IPS DF 4.7 (cell line): ENCODE data around the gene ARID4B.
A peak's percentile ranks its signal among the peaks of the same experiment; 100 is the strongest.
"Not testable (repeated sequence)": the region's sequence is repeated elsewhere in the genome, so short reads cannot be mapped to it uniquely, and the experiment has no call there.

Source experiments
- DNase-seq: peaks from one replicate; pipeline ENCODE4 v3.0.0-alpha.2; 2013; ENCODE audit warnings: low spot score; ENCODE audit errors: extremely low read depth

The ARID4B gene

GRCh38 chr1:235226933-235227332 lies 101.0 kb downstream of the ARID4B start:
- DNase-seq, result no peak

- no peak for DNase-seq
Observed at GRCh38 chr1:235225299-235225698, 102.7 kb downstream of the ARID4B start.

- no peak for DNase-seq
Observed at GRCh38 chr1:235221653-235222375, 106.2 kb downstream of the ARID4B start.

DNA sequence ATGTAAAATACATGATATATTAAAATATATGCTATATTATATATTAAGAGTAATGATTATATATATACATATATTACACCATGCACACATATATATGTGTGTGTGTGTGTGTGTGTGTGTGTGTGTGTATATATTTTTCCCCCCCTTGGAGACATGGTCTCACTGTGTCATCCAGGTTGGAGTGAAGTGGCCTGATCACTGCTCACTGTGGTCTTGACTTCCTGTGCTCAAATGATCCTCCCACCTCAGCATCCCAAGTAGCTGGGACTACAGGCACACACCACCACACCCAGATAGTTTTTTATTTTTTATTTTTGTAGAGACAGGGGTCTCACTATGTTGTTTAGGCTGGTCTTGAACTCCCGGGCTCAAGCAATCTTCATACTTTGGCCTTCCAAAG lies 112.5 kb downstream of the ARID4B start:
- DNase-seq, result no peak

- DNase-seq, result not testable (repeated sequence)
Observed at GRCh38 chr1:235214962-235215361, 113.0 kb downstream of the ARID4B start.

DNA sequence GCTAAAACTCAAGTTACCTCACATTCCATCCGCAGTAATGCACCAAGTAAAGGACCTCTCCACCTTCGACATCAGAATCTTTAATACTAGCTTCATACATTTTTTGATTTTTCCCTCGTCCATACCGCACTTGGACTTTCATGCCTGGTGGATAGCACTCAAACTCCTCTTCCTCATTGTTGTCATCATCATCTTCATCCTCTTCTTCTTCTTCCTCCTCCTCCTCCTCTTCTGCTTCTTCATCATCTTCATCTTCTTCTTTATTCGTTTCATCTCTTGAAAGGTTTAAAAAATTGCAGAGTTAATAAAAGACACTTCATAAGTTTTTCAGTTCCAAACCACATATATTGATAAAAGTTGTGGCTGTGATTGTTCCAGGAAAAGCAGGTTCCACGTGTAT lies 114.2 kb downstream of the ARID4B start:
- no peak for DNase-seq

- DNase-seq, result no peak
Observed at GRCh38 chr1:235211517-235211916, 116.5 kb downstream of the ARID4B start.

DNA sequence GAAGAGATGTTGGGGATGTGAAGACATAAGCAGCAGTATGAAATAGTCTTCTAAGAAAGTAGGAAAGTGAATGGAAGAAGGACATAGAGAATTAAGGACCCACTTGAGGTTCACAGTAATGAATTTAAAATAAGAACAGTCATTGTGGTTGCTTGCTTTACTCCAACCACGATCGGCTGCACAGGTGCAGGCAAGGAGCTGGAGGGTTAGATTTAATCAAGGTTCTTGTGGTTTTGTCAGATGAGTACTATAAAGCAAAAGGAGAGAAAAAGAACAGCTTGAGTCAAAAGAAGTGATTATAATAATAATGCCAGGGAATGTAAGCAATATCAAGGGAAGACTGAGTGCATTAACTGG lies 120.8 kb downstream of the ARID4B start:
- no peak for DNase-seq

GRCh38 chr1:235206533-235207208 lies 121.3 kb downstream of the ARID4B start:
- no peak for DNase-seq

DNA sequence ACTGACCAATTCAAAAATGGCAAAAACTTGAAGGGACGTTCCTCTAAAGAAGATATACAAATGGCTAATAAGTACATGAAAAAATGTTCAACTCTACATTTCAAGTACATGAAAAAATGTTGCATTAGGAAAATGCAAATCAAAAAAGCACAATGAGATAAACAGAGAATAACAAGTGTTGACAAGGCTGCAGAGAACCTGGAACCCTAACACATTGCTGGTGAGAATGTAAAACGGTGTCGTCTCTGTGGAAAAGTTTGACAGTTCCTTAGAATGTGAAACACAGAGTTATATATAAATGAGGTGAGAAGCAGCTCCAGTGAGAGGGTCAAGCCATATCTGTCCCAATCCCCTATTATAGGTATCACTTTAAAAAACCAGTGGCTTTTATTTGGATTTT lies 122.3 kb downstream of the ARID4B start:
- no peak for DNase-seq

- no peak for DNase-seq
Observed at GRCh38 chr1:235203428-235203827, 124.6 kb downstream of the ARID4B start.

DNA sequence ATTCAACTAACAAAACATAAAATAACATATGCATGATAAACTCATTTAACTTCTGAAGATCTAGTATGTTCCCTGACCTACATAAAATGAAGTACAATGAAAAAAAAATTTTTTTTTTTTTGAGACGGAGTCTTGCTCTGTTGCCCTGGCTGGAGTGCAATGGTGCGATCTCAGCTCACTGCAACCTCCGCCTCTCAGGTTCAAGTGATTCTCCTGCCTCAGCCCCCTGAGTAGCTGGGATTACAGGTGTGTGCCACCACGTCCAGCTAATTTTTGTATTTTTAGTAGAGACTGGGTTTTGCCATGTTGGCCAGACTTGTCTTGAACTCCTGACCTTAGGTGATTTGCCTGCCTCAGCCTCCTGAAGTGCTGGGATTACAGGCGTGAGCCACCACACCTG lies 125.5 kb downstream of the ARID4B start:
- DNase-seq, result not testable (repeated sequence)

GRCh38 chr1:235199441-235199840 lies 128.5 kb downstream of the ARID4B start:
- DNase-seq, result peak; percentile 72

- DNase-seq, result no peak
Observed at GRCh38 chr1:235190431-235190830, 137.5 kb downstream of the ARID4B start.

DNA sequence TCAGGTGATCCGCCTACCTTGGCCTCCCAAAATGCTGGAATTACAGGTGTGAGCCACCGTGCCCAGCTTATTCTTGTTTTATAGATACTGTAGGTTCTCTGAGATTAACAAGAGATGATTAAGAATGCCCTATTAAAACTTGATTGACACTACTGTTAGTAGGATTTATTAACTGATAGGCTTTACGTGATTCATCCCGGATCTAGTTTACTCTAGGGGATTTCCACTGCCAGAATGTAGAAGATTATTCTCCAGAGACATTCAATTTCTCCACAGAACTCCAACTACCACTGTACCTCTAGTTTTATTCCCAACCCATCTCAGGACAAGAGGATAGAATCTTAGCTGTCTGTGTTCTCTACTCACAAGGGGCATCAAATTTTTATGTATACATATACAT lies 140.7 kb downstream of the ARID4B start:
- no peak for DNase-seq

DNA sequence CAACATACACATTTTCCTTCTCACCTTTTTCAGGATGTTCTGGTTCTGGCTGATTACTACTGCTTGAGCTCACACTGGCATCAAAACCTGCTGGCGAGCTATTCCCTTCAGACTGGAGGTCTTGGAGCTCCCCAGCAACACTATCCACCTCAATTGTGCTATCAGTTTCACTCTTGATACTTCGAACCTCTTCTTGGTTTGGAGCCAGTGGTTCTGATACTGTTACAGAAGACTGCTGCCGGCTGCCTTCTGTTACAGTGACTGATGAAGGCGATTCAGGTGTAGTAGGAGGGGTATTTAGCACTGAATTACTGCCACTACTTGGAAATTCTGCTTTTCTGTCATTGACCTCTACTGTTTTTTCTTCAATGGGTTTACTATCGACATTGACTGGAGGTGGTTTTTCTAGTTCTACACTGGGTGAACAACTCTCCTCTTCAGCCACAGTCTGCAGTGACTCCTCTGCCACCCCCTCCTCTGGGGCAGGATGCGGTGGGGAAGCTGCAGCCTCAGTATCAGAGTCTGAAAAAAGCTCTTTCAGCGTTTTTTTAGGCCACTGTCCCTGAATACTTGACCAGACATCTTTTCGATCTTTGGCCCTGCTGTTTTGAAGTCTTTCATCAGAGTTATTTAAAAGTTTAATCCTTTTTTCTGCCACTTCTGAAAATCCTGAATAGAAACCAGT lies 146.3 kb downstream of the ARID4B start:
- no peak for DNase-seq

- DNase-seq, result no peak
Observed at GRCh38 chr1:235180916-235181460, 147.0 kb downstream of the ARID4B start.

DNA sequence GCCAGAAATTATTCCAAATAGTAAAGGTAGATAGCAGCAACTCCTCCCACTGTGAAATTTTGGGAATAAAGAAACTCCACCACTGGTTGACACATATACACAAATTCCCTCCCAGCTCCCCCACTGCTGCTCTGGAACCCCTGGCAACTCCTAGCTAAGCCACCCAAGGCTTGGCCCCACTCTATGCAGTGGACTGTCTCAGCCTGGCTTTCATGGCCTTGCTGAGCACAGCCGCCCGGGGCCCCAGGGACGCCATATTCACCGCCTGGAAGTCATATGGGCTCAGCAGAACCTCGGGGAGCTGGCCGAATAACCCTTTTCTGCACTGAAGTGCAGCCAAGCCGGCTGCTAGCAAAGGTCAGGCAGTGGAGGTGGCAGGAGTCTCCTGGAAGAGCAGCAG lies 151.5 kb downstream of the ARID4B start:
- DNase-seq, result no peak

DNA sequence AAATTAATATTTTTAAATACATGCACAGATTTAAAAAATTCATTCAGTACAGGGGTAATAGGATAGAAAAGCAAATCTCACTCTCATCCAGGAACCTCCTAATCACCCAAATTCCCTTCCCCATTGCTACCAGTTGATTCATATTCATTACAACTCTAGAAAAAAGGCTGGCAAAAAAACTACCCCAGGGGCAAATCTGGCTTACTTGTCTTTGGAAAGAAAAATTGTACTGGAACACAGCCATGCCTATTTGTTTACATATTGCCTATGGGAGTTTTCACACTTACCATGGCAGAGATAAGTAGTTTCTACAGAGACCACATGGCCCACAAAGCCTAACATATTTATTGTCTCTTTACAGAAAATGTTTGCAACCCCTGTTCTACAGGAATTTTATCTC lies 158.0 kb downstream of the ARID4B start:
- no peak for DNase-seq

- DNase-seq, result no peak
Observed at GRCh38 chr1:235168375-235168774, 159.6 kb downstream of the ARID4B start.

DNA sequence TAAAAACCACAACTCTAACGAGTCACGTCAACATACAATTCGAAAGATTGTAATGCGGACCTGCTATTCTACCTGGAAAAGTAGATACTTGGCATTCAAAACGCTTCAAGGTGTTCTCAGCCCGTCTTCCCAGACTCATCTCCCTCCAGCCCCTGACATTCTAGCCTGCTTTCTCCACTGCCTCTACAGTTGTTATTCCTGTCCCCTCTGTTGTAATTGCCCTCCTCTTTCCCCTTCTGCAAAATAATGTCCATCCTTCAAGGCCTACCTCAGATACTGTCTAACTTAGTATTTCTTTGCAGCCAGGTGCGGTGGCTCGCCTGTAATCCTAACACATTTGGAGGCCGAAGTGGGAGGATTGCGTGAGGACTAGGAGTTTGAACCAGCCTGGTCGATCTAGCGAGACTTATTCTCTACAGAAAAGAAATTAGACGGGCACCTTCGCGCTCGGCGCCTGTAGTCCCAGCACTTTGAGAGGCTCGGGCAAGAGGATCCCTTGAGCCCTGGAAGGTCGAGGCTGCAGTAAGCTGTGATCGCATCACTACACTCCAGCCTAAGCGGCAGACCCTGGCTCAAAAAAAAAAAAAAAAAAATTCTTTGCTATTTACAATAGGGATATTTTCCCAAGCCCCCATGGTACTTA lies 166.2 kb downstream of the ARID4B start:
- DNase-seq, result no peak
